ENCODE results near the gene CD99L2. TPM values are rescaled to one million over a fixed set of nuclear protein-coding genes. Genes with fewer than 3 reads are reported as not detected.

CD99L2 gene
- total RNA-seq, 1 donor from 2014 or later, result 33.2 TPM

- no peak for TF ChIP-seq CTCF (IDR thresholded peaks at IDR 0.05)
- peaks cover 9% of the 10 kb centered on the region for H3K36me3 ChIP-seq
- no peak overlapping the region for H3K4me3 ChIP-seq
- no peak for DNase-seq
- H3K4me1 ChIP-seq, result no peaks in the 10 kb centered on the region
- intact Hi-C loops (cut with DNase I), result no loop called here
- H3K27ac ChIP-seq, result no peak overlapping the region
- ATAC-seq, result no peak
- H3K9me3 ChIP-seq, result no peaks in the 10 kb centered on the region
- H3K27me3 ChIP-seq (ENCODE audit: low read depth), result no peaks in the 10 kb centered on the region
These were observed 132.0 kb downstream of the CD99L2 start for GRCh38 chrX:150766351-150767044.

DNA sequence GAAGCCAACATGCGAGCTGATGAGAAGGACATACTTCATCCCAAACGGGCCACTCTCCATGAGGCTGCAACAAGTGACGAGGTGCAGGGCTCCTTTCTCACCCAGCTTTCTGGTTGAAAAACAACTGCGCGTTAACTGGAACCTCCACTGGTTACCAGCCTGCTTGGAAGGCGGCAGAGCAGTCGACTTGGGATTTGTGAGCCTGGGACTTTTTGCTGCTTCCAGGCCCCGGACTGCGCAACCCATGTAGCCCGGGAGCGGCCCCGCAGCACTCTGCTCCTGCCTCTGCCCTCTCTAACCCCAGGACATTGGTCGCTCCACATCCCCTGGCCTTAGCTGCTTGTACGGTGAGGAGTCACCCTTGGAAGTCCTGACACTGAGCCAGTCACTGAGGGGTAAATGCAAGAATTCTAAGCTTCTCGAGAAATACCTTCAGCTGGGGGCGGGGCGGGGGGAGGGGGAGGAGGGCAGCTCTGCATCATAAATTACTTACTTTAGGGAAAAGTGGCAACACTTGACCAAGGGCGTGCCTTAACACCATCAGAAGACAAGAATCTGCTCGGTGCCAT is 132.6 kb downstream of the CD99L2 start:
- ATAC-seq (no peak), DNase-seq (no peak)
- H3K27me3 ChIP-seq (ENCODE audit: low read depth), result no peaks in the 10 kb centered on the region
- no peaks in the 10 kb centered on the region for H3K4me1 ChIP-seq
- peaks cover 9% of the 10 kb centered on the region for H3K36me3 ChIP-seq
- intact Hi-C loops (cut with DNase I), result no loop called here
- no peak overlapping the region for H3K4me3 ChIP-seq
- no peaks in the 10 kb centered on the region for H3K9me3 ChIP-seq
- H3K27ac ChIP-seq, result no peak overlapping the region
- no peak for TF ChIP-seq CTCF (IDR thresholded peaks at IDR 0.05)

GRCh38 chrX:150765237-150765636 is 133.2 kb downstream of the CD99L2 start:
- no peak overlapping the region for H3K27ac ChIP-seq
- TF ChIP-seq CTCF (IDR thresholded peaks at IDR 0.05), result no peak
- H3K36me3 ChIP-seq, result peaks cover 9% of the 10 kb centered on the region
- DNase-seq (no peak), ATAC-seq (no peak)
- intact Hi-C loops (cut with DNase I), result no loop called here
- H3K27me3 ChIP-seq (ENCODE audit: low read depth), result no peaks in the 10 kb centered on the region
- H3K4me3 ChIP-seq, result no peak overlapping the region
- no peaks in the 10 kb centered on the region for H3K9me3 ChIP-seq
- no peaks in the 10 kb centered on the region for H3K4me1 ChIP-seq

DNA sequence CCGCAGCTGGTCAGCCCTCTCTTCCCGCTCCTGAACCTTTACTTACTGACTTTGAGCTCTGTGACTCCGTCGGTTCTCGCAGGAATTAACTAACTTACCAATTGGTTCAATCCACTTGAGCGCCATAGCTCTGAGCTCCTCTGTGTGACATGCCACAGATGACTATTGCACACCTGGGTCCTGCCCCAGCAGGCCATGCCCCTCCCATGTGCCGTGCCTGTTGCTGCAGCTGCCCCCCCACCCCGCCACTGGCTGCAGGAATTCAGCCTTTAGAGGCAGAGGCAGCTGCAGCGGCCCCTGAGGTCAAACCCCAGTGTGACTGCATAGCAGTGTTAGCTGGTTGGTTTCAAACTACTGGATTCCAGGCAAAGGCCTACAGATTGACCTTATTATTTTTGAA is 134.7 kb downstream of the CD99L2 start:
- H3K4me1 ChIP-seq, result no peaks in the 10 kb centered on the region
- DNase-seq, result no peak
- H3K27ac ChIP-seq, result no peak overlapping the region
- no peaks in the 10 kb centered on the region for H3K27me3 ChIP-seq (ENCODE audit: low read depth)
- no peak for ATAC-seq
- H3K36me3 ChIP-seq, result peaks cover 11% of the 10 kb centered on the region
- no peak overlapping the region for H3K4me3 ChIP-seq
- TF ChIP-seq CTCF (IDR thresholded peaks at IDR 0.05), result no peak
- H3K9me3 ChIP-seq, result no peaks in the 10 kb centered on the region
- intact Hi-C loops (cut with DNase I), result no loop called here

DNA sequence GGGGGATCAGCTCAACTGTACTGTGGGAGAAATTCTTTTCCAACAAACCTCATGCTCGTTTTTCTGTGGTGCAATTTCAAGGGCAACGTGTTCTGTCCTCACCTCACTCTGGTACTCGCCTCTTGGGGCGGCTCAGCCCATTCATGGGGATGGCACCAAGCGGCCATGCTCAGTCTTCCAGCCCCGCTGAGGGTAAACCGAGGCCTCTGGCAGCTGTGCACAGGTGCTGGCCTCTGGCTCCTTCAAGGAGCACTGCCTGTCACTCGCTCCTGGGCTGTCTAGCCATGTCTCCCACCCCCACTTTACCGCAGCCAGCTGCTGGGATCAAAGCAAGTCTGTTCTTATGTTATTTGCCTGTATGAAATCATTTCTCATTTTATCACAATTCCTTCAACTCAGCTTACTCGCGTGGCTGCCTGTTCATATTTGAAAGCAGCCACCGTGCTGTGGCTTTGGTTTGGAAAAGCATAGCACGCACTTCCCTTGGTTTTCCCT is 135.1 kb downstream of the CD99L2 start:
- no peak overlapping the region for H3K4me3 ChIP-seq
- no peak for TF ChIP-seq CTCF (IDR thresholded peaks at IDR 0.05)
- no peaks in the 10 kb centered on the region for H3K27me3 ChIP-seq (ENCODE audit: low read depth)
- ATAC-seq, result no peak
- H3K36me3 ChIP-seq, result peaks cover 7% of the 10 kb centered on the region
- H3K4me1 ChIP-seq, result no peaks in the 10 kb centered on the region
- no peaks in the 10 kb centered on the region for H3K9me3 ChIP-seq
- DNase-seq, result no peak
- H3K27ac ChIP-seq, result no peak overlapping the region
- intact Hi-C loops (cut with DNase I), result no loop called here

Data from lower lobe of right lung (tissue), 2 donors.